ENCODE measurements around the gene FOXP1.
"Not testable (repeated sequence)": the region's sequence is repeated elsewhere in the genome, so short reads cannot be mapped to it uniquely, and the experiment has no call there.

Gene FOXP1

DNA sequence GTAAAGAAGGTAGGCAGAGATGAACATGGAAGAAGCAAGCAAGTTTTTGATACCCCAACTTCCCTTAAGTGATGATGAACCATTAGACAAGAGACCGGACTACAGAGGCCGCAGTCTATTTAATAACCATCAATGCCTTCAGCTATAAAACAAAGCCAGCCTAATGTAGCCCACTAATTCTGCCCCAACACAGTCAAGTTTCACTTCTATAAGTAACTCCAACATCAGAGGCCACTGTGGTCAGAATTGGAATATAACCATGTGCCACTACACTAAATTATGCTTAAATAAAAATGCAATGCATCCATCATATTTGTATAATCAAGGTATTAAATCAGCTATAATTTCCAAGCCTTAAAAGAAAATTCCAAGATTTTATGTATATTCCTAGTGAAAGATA lies 234.7 kb downstream of the FOXP1 start:
- no peak for DNase-seq (ENCODE audit: low read depth in 3 of 3, low spot score in 1 of 3)

DNA sequence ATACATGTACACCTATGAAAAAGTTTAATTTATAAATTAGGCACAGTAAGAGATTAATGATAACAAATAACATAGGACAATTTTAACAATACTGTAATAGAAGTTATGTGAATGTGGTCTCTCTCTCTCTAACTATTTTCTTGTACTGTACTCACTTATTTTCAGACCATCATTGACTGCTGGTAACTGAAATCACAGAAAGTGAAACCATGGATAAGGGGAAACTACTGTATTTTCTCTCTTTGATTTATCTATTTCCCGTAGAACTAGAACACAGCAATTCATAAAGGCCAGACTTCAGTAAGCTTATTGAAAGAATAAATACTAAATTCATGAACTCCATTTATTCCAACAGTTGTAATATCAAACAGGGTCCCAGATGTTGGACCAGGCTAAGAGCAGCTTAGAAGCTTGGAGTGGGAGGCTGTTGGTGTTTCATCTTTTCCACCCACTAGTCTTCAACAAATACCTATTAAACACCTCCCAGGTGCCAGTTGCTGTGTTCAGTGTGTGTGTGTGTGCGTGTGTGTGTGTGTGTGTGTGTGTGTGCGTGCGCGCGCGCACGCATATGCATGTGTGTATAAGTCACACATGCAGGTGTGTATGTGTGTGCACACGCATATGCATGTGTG lies 235.4 kb downstream of the FOXP1 start:
- DNase-seq (ENCODE audit: low read depth in 3 of 3, low spot score in 1 of 3), result no peak

DNA sequence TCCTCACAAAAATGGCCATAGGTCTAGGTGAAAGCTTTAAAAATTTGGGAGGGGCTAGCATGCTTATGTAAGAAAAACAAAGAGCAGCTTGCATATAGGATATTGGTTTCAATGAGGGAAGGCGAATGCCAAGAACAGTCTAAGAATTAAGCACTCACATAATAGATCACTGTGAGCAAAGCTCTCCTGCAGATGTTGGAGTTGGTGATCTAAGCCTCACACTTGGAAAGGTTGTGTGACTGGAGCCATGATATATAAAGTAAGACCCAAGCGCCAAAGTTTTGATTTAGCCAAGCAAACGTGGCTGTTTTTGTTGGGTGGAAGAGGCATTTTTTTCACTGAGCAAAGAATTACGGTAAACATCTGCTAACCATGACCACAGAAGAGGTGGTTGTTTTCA lies 237.5 kb downstream of the FOXP1 start:
- no peak for DNase-seq (ENCODE audit: low read depth in 3 of 3, low spot score in 1 of 3)

DNA sequence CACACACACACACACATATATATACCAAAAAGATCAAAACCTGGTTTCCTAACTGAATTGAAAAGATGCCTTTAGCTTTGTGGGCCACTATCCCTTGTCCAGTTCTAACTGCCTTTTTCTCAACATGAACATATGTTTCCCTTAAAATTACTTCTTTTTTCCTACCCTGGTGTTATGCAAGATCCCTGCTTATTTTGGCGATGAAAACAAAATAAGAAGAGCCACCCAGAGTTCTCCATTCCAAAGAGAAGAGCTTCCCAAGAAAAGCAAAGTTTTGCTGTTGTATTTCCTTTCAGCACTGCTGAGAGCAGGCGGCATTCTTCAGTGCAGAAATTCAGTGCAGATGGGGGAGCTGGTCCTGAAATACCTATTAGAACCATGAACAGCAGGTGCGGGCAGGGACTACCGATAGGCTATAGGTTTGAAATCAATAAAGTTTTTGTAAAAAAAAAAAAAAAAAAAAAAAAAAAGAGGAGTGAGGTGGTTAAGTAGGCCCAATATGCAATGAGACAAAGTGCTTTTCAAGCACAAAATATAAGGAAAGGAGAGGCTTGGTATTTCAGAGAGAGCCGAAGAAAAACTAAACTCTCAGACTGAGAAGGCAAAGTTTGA lies 238.0 kb downstream of the FOXP1 start:
- DNase-seq (ENCODE audit: low read depth in 3 of 3, low spot score in 1 of 3), result no peak

DNA sequence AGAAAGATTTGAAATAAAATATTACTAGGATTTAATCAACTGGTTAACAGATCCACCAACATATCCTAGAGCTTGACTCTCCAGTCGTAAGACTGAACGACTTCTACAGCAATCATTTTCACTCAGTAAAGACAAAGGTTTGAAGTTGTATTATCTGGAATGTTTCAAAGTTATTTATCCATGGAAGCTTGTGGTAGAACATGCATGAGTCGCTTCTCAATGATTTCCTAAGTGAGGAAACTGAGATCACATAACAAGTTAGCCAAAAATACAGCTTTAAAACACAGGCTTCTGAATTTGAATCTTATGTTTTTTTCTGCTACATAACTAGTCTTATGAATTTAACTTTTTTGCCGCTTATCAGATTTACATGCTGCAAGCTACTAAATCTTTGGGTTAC lies 241.8 kb downstream of the FOXP1 start:
- DNase-seq (ENCODE audit: low read depth in 3 of 3, low spot score in 1 of 3), result no peak

DNA sequence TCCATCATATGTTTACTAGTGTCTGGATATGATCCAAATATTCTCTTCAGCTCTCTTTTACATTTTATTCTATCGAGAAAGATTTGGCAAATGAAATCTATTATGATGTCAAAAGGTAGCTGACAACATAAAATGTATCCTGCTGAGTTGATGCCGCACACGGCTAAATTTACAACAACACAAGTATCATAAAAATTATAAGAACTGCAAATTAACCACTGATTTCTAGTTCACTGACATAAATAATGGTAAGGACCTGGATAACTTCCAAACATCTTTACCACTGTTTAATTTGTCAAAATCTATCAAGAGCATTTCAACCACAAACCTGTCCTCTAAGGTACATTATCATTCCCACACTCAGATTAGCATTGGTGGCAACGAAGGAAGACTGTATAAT lies 244.5 kb downstream of the FOXP1 start:
- DNase-seq (ENCODE audit: low read depth in 3 of 3, low spot score in 1 of 3), result no peak

DNA sequence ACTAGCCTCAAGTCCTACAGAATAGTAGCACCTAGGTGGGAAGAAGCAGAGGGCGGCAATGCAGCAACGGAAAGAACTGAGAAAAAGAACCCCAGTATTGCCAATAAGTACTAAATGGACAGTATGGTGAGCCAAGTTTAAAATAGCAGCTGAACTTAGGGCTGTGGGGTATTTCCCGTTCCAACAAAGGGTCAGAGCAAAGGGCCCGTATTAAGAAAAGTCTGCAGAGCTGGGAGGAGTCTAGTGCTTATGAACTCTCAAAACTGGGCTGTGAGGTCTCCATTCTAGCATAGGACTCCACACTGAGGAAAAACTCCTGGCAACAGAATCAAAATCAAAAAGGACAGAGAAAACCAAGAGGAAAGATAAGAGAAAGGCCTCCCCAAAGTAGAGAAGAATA lies 250.7 kb downstream of the FOXP1 start:
- DNase-seq (ENCODE audit: low read depth in 3 of 3, low spot score in 1 of 3), result no peak

- no peak for DNase-seq (ENCODE audit: low read depth in 3 of 3, low spot score in 1 of 3)
These were observed 252.6 kb downstream of the FOXP1 start for GRCh38 chr3:71330909-71331308.

DNA sequence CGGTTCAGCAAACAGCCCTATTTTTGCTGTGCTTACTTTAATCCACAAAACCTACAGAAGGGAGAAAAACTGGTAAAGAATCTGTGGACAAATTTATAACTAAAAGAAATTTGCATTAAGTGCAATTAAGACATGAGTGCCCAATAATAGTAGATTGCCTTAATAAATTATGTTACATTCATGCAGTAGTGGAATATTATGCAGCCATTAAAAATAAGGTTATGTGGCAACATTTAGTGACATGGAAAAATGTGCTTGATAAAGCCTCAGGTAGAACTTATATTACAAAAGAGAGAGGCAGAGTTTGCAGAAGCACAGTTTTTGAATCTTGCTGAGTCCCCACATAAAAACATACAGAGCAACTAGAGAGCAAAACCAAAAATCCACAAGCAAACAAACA lies 253.0 kb downstream of the FOXP1 start:
- no peak for DNase-seq (ENCODE audit: low read depth in 3 of 3, low spot score in 1 of 3)

- no peak for DNase-seq (ENCODE audit: low read depth in 3 of 3, low spot score in 1 of 3)
These were observed 253.7 kb downstream of the FOXP1 start for GRCh38 chr3:71329817-71330216.

- DNase-seq (ENCODE audit: low read depth in 3 of 3, low spot score in 1 of 3), result no peak
These were observed 254.6 kb downstream of the FOXP1 start for GRCh38 chr3:71328926-71329325.

- DNase-seq (ENCODE audit: low read depth in 3 of 3, low spot score in 1 of 3), result no peak
These were observed 255.6 kb downstream of the FOXP1 start for GRCh38 chr3:71327936-71328335.

DNA sequence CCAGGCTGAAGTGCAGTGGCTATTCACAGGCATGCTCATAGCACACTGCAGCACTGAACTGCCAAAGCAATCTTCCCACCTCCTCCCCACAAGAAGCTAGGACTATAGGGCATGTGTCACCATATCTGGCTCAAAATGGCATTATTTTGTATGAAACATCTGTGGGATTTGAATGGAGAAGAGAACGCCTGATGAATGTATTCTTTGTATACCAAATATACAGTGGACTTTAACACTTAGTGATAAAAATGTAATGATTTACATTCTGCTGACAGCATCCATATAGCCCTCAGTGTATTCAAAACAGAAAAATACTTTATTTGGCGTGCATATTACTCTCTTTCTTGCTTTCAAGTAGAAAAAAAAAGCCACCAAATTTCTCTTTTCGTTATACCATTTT lies 257.8 kb downstream of the FOXP1 start:
- DNase-seq (ENCODE audit: low read depth in 3 of 3, low spot score in 1 of 3), result no peak

GRCh38 chr3:71324224-71324623 lies 259.3 kb downstream of the FOXP1 start:
- DNase-seq (ENCODE audit: low read depth in 3 of 3, low spot score in 1 of 3), result not testable (repeated sequence)

- no peak for DNase-seq (ENCODE audit: low read depth in 3 of 3, low spot score in 1 of 3)
These were observed 260.0 kb downstream of the FOXP1 start for GRCh38 chr3:71323558-71323957.

GRCh38 chr3:71322154-71322553 lies 261.4 kb downstream of the FOXP1 start:
- DNase-seq (ENCODE audit: low read depth in 3 of 3, low spot score in 1 of 3), result no peak

DNA sequence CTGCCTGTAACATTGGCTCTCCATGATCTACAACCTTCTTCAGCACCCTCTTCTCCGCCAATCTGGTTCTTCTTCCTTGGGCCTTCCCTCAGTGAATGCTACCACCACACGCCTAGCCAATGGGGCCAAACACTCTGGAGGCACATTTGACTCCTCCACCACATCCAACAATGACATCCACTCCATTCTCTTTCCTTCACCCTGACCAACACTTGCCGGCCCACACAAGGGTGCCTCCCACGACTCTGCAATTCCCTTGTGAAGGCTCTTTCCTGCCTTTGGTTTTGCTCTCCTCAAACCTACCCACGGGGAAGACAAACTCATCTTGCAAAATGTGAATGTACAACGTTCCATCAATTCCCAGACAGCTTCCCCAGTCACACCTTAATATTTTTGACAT lies 263.8 kb downstream of the FOXP1 start:
- DNase-seq (ENCODE audit: low read depth in 3 of 3, low spot score in 1 of 3), result no peak

DNA sequence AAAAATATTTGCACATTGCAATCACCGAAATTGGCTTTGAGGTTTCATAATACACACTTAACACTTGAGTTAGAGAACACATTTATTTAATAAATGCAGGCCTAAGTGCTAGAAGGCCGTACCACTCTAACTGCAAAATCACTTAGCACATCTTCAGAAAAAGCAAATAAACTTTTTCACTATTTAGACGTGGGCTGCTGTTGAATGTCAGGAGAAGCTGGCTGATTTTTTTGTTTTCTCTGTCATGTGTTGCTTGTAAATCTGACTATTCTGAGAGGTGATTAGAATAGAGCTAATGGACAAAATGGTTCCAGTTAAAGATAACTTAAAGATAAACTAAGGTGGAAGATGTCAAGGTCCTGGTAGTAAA lies 265.1 kb downstream of the FOXP1 start:
- DNase-seq (ENCODE audit: low read depth in 3 of 3, low spot score in 1 of 3), result no peak

- DNase-seq (ENCODE audit: low read depth in 3 of 3, low spot score in 1 of 3), result no peak
These were observed 265.6 kb downstream of the FOXP1 start for GRCh38 chr3:71317749-71318457.

DNA sequence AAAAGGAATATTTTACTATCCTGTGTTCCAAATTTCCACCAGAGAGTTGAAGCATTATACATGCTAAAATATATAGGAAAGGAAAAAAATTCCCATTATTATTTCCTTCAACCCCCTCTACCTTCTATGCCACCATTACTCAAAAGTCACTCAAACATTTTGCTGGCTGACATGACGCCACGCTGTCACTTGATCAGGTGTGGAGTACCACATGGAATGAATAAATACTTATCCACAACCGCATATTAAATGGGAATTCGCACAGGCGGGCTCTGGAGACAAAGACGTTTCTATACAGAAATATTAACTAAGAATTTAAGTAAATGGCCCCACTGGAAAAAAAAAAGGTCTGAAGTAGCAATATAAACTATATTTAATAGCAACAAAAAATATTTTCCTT lies 266.4 kb downstream of the FOXP1 start:
- no peak for DNase-seq (ENCODE audit: low read depth in 3 of 3, low spot score in 1 of 3)

- no peak for DNase-seq (ENCODE audit: low read depth in 3 of 3, low spot score in 1 of 3)
These were observed 267.3 kb downstream of the FOXP1 start for GRCh38 chr3:71316066-71316777.

DNA sequence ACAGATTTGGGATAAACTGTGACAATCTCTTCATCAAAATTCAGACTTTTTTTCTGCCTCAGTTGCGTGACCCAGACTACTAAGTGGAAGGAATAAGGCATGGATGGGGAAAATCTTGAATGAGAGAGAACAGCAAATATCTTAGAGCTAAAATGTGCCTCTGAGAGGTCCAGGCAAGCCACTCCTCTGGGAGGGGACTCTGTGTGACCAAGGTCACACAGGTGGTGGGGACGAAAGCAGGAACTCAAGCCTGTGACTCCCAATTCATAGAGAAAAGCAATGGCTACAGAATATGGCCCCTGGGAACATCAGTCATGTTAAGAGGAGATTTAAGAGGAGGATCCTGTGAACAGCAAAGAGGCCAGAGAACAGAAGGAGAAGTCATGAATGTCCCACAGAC lies 268.1 kb downstream of the FOXP1 start:
- no peak for DNase-seq (ENCODE audit: low read depth in 3 of 3, low spot score in 1 of 3)
